ELF-1 (cell line): ENCODE results near the gene GMCL2.

ENCODE experiments used
- DNase-seq: peaks from one replicate; pipeline ENCODE4 v3.0.0-alpha.2; 2016; ENCODE audit warnings: low read depth, low spot score

GMCL2 gene

DNA sequence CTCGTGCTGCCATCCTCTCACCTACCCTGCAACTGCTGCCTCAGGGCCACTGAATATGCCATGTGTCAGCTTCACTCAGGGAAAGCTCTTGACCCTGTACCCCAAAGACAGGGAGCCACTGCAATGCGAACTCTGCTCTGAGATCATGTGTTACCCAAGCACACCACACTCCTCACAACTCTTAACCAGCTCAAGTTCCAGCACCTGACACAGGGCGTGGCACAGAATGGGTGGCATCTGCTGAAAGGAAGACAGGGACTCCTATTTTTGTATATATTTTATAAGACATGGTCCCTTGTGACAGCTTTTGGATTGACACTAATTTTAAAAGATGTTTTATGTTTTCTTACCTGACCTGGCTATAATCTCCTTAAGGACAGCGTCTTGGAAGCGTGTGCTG is 34.7 kb upstream of the GMCL2 start:
- no peak for DNase-seq

DNA sequence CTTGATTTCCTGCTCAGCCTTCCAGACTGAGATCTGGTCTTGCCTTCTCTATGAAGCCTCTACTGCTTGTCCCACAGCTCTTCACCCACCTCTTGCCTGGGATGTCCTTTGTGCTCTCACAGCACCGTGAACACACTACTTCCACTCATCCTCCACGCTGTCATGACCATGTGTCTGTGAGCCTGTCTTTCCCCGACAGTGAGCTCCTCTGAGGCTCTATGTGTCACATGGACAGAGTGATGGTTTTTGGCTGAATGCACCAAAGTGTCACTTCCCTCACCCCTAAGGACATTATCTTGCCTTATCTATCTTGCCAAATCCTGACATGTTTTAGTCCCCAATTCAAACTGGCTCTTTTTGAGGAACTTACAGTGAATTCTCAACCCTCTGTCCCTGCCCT is 34.1 kb upstream of the GMCL2 start:
- DNase-seq, result no peak

DNA sequence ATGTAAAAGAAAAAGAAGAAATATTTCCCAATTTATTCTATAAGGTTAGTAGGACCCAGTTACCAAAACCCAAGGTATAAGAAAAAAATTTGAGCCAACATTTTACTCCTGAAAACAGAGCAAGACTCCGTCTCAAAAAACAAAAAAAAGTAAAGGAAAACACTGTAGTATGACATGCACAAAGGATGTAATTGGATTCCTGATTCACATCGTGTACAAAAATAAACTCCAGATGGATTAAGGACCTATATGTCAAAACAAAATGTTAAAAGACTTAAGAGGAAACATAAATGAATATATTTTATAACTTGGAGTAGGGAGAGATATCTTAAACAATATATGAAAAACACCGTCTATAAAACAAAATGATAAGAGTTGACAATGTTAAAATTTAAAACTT is 31.7 kb upstream of the GMCL2 start:
- no peak for DNase-seq

DNA sequence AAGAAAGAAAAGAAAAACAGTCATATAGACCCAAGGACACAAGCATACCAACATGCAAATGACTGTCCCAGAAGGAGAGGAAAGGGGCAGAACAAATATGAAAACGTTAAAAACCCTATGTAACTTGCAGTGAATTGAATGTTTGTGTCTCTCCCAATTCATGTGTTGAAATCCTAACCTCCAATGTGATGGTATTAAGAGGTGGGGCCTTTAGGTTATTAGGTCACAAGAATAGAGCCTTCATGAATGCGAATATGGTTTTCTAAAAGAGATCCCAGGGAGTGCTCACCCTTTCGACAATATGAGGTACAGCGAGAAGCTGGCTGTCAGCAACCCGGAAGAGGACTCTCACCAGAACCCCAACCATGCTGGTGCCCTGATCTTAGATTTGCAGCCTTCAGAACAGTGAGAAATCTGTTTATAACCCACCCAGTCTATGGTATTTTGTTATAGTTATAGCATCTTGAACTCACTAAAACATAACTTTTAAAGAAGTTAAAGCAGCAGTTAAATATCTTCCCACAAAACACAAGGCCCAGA is 31.1 kb upstream of the GMCL2 start:
- DNase-seq, result no peak

DNA sequence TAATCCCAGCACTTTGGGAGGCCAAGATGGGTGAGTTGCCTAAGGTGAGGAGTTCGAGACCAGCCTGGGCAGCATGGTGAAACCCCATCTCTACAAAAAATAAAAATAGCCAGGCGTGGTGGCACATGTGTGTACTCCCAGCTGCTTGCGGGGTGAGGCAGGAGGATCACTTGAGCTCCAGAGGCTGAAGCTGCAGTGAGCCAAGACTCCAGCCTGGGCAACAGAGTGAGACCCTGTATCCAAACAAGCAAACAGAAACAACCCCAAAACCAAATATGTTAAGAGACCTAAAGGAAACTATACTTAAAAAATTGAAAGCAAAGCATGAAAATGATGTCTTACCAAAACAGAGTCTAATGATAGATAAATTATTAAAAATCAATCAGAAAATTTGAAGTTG is 29.6 kb upstream of the GMCL2 start:
- no peak for DNase-seq

DNA sequence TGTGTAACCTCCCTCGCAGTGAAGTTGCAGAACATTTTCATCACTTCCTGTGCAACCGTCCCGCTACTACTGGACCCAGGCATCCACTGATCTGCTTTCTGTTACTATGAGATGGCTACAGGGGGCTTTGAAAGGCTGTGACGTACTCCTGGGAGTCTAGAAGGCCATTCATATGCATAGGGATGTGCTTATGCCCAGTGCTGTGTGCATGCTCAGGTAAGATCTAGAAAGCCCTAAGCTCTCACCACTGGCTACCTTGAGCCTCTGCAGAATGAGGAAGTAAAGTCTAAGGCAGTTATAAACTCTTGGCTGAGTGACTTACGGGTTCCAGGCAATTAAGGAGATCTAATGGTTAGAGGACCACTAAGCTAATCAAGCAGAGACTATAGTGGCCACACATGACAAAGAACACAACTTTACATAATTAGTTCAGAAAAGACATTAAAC is 28.9 kb upstream of the GMCL2 start:
- DNase-seq, result no peak

DNA sequence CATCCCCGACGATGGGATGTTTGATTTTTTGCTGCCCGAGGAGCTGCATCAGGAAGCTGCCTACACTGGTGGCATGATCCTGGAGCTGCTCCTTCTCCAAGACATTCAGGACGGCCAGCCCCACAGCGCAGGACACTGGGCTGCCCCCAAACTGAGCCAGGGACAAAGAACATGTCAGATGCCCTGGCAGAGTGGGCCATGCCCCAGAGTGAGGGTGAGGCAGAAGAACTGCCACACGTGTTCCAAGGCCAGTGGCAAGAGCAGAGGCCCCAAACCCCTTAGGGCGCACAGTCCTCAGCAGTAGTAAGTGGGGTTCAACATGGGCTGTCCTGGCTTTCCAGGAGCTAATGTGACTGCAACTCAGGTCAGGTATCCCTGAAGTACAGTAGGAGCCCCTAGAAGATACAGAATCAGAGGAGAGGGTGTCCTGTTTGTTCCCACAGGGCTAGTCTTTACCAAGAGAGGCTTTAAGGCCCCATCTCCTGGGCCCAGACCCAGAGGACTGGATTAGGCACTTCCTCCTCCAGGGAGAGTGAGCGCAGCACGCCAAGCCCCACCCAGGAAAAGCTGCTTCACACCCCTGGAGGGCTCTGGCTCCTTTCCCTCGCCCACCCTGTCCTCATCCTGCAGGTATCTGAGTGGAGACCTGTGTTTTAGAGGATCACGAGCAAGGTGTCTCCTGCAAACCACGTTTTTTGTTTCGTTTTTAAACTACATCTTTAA is 28.3 kb upstream of the GMCL2 start:
- DNase-seq, result no peak

DNA sequence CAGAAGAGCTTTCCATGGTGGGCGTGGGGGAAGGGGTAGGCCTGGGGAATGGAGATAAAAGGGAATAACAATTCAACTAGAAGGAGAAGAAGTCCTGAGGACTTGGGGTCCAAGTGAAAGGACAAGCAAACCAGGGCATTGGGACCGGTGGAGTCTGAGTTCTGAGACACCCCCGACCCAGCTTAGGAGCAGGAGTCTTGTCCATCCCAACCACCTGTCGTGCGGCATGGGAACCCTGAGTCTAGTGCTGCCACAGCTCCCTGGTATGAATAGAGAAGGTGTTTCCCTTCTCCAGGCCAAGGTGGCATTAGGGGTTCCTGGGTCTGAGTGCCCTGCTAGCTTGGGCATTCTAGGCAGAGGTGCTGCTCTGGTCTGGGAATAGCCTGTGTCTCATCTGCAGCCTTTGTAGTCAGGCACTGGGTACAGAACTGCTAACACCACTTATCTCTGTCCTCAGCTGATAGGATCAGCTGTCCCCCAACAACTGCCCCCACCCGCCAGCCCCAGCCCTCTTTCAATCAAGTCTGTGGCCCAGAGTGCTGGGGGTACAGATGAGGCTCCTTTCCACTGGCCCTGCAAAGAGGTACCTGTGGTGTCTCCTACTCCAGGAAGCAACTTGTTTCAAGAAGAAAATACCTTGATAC is 27.1 kb upstream of the GMCL2 start:
- DNase-seq, result no peak

DNA sequence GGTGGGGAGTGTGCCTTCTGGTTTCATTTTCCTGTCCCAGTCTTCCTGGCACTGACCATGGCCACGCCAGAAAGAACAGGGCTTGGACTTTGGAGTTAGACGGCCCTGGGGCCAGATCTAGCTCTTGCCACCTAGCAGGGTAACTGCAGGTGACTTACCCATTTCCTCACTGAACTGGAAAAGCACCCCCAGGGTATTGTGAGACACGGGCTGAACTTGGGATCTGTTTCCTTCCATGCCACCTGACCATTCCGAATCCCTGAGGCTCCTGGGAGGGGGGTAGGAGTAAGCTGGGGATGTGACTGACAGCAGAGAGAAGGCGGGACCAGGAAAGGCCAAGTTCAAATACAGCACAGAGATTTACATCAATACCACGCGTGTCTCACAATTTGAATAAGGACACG is 26.6 kb upstream of the GMCL2 start:
- peak; percentile 48 for DNase-seq

DNA sequence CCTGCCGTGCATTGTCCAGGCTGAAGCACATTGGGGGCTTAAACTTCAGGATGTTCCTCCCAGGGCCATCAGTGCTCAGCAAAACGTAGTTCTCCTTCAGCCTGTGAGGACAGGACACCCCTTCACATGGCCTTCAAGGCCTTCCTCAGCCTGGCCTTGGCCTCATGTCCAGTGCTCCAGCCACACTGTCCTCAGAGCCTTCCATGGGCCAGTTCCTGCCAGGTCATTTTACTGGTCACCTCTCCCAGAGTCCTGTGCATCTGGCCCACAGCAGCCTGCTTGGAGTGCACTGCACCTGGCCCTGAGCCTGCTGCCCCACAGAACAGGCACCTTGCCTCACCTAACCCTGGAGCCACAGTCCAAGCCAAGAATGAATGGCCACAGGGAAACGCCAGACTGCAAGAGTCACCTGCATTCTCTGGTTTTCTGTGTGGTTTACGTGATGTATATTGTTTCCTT is 25.9 kb upstream of the GMCL2 start:
- DNase-seq, result no peak

DNA sequence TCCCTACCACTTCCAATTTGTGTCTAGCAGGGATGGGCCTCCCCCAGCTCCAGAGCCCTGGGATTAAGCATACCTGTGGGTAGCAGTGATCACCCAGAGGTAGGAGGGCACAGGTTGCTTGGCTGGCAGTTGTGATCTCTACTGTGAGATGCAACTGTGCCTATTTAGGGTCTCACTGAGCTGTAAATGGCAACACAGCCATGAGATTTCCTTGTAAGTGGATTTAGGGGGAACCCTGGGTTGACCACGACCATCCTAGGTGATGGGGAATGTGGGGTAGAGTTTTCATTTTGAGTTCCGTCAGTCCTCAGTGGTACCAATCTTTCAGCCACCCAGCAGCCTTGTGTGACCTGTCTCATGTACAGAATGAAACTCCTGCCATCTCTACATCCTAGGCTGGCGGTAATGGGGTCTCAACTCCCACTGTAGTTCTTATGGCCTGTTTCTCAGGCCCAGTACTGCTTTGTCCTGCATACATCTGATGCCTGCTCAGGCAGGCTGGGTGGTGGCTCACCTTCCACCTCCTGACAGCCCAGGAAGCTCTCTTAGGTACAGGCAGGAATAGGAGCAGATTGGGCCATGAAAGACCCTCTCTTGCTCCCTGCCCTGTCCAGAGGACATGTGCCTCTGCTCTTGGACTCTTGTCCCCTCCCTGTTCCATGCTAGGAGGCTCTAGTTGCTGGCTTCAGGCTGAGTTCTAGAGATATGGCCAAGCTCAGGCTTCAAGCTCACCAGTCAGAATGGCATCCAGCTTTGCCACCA is 25.3 kb upstream of the GMCL2 start:
- peak; percentile 38 for DNase-seq

DNA sequence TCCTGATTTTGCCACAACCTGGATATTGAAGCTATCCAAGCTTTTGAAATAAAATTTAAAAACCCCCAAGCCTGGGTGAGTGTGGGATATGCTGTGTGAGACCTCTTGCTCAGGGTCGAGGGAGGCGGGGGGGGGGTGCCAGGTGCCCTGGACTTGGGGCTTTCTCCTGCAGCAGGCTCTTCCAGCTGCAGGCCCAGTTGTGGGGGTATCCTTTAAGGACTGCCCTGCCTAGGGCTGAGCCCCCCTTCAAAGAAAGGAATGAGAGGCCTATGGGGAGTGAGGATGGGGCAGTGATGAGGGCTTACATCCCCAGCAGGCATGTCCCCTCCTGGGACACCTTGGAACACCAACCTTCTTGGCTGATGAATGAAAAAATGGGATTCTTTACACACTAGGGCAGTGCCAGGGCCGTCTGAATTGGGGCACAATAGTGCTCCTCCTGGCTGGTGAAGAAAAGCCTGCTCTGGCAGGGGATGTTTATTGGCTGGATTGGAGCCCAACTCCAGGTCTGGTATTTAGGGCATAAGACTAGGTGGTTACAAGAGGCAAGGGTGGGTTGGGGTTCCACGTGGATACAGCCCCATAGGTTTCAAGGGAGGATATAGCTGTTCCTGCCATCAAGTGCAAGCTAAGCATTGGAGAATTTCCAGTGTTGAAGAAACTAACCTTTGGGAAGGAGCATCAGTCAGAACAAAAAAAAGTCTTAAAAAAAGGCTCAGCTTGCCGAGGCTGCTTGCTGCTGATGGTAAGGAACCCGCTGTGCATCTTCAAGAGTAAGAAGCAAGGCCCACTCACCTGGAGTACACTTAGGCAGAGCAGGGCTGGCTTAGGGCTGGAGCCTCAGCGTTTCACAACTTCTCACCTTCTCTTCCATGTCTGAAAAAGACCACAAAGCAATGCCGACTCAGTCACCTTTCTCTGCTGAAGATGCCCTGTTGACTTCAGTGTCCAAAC is 24.2 kb upstream of the GMCL2 start:
- DNase-seq, result no peak

DNA sequence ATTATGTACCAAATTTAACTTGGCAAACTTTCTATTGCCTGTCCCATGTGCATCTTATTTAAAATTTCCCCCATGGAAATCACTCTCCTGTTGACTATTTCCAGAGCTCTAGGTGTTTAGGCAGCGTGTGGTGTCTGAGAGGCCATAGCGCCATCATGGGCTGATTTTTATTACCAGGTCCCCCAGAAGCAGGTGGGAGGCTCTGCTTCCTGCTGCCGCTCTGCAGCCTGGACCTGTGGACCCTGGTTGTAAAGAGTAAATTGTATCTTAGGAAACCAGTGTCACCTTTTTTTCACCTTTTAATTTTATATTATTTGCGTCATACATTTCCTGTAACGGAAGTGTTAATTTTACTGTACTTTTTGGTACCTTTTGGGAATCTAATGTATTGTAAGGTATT is 23.5 kb upstream of the GMCL2 start:
- DNase-seq, result no peak

DNA sequence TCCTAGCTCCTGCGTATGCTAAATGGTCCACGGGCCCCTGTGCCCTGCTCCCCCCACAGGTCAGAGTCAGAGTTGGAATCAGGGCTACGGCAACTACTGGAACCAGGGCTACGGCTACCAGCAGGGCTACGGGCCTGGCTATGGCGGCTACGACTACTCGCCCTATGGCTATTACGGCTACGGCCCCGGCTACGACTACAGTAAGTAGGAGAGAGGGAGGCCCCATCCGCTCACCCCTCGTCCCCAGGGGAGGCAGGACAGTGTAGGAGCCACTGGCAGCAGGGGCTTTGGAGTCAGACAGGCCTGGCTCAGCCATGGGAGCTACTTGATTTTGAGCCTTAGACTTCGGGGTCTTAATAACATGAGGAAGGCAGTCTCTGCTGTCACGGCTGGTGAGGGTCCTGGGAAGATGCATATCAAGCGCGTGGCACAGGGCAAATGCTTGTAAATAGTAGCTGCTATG is 22.9 kb upstream of the GMCL2 start:
- no peak for DNase-seq

DNA sequence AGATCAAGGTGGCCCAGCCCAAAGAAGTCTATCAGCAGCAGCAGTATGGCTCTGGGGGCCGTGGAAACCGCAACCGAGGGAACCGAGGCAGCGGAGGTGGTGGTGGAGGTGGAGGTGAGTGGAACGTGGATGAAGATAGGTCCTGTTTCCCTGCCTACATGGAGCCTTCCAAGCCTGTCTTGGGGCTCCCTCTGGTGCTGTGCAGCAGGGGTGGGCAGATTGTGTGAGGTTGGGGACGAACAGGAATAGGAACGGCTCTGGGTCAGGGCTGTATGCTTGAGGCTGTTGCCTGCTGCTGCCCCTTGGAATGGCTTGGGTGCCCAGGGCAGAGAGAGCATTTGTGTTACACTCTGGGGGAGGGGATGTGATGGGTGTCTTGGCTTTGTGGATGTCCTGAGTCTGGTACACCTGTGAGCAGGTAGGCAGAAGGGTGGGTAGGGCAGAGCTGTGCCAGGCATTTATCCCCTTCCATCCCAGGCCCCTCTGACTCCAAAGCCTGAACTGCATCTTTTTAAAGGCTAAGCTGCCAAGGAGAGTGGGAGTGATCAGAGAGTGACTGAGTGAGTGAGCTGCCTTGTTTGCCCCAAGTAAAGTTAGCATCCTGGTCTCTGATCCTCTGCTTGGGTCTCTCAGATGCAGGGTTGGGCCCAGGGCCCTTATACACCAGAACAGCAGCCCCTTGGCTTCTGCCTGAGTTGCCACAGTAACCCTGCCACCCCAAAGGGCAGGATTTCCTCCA is 22.3 kb upstream of the GMCL2 start:
- DNase-seq, result peak; percentile 4

DNA sequence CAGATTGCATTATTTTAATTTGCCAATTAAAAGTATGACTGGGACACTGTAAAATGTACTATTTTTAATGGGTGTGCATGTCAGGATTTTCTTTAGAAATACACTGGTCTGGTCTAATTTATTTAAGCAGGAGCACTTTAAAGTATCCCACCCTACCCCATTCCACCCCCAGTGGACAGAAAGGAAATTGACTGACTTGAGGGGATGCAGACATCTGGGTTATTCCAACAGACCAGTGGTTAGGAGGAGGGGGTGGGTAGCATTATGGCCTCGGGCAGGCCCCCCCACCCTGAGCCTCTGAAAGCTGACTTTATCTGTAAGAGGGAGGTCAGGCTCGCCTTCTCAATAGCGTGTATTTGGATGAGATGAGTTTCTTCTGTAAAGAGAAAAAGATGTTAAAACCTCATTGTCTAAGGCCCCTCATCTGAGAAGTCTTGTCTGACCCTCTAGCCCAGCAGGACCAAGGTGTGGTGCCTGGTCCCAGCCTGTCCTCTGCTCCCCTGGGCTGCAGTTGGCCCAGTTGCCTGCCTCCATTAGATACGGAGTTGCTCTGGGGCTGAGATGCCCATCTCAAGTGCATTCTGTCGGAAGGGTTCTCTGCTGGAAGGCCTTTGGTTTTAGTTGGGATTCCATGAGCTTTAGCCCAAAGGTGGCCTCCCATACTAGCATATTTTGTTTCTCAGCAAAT is 21.5 kb upstream of the GMCL2 start:
- DNase-seq, result no peak

DNA sequence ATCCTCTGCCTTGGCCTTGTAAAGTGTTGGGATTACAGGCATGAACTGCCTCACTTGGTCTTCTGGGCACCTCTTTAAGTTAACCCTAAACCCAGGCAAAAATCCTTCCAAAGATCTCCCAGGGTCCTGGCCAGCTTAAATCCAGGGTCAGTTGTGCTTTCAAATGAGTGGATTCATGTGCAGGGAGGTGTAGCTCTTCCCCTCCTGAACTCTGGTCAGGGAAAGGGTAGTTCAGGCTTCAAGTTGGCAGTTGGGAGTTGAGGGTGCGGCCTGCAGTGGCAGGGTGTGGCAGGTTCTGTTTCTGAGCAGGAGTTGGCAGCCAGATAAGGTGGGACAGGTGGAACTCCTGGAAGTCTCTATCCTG is 20.7 kb upstream of the GMCL2 start:
- DNase-seq, result no peak

DNA sequence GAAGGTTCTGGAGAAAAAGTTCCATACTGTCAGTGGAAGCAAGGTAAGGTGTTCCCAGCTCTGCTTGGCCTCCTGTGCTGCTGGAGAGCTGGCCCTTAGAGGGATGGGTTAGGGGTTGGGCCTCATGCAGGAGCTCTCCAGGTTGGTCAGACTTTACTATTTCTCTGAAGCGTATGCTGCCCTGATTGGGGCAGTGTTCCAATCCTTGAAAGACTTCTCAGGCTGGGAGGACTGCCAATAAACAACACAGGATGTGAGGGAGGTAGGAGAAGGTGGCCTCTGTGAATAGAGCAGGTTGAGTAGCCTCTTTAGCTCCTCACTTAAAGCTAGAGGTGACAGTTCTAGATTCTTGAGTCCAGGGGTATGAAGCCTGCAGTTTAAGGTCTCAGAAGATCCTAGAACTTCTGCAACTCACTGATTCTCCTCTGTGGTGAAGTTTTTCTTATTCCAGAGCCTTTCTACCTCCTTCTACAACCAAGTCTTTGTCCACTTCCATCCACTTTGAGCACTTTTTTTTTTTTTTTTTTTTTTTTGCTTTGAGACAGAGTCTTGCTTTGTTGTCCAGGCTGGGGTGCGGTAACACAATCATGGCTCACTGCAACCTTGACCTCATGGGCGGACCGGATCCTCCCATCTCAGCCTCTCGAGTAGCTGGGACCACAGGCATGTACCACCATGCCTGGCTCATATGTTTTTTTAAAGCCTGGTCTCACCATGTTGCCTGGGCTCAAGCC is 20.2 kb upstream of the GMCL2 start:
- no peak for DNase-seq
